Activated CD4-positive, alpha-beta T cell treated with anti-CD3 and anti-CD28 coated beads for 4 hours (primary cell): ENCODE measurements around the gene NRDC.

ENCODE experiments used
- DNase-seq, 2 donors: peaks; one replicate each; pipeline ENCODE4 v3.0.0-alpha.2; 2020

NRDC gene

GRCh38 chr1:51754666-51755065 is 123.9 kb downstream of the NRDC start:
- DNase-seq = no peak

DNA sequence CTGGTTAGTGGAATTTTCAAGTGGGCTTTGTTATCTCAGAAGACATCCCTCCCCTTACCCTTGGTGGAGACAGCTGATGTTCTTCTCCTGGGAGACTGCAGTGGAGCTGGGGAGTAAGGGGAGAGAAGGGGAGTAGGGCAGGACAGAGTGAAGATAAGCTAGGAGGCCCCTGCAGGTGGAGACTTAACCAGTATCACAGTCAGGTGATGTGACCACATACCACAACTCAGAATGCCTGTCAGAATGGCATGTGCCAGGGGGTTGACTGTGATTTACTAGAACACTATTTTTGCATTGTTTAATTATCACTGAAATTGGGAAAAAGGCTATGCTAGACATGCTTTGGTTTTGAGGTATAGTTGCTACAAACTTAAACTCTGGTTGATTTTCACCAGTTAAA is 124.6 kb downstream of the NRDC start:
- DNase-seq = no peak

- no peak for DNase-seq
These were observed 126.2 kb downstream of the NRDC start for GRCh38 chr1:51752073-51752948.

DNA sequence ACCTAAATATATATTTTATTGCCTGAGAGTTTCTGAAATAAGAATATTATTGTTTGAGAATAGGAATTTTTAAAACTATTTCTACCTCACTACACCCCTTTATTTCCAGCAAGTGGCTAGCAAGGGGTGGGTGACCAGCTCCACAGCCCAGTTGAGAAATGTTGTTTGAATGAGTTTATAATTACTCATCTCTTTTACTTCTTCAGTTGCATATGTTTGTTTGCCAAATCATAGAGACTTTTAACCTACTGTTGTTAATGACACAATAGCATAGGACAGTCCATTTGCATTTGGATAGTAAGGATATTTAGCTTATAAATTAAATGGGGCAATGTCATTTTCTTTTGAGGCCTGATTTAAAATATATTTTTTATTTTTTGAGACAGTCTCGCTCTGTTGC is 127.8 kb downstream of the NRDC start:
- no peak for DNase-seq

DNA sequence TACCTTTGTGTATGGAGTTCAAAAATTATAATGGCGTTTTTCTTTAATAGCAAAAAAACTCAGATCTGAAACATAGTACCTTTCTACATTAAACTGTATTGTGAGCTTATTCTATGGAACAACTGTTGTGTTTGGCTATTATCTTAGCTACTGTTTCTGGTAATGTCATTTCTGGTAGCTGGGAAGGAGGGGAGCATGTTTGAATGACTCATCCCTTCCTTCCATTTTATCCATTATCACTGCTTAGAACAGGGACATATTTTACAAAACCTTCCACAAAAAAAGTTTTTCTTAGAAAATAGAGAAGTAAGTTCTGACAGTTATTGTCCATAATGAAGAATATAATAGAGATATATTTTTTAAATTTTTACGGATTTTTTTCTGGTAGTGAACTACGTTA is 128.3 kb downstream of the NRDC start:
- DNase-seq = no peak

- no peak for DNase-seq
These were observed 129.4 kb downstream of the NRDC start for GRCh38 chr1:51749151-51749550.

- no peak for DNase-seq
These were observed 133.3 kb downstream of the NRDC start for GRCh38 chr1:51745304-51745570.

DNA sequence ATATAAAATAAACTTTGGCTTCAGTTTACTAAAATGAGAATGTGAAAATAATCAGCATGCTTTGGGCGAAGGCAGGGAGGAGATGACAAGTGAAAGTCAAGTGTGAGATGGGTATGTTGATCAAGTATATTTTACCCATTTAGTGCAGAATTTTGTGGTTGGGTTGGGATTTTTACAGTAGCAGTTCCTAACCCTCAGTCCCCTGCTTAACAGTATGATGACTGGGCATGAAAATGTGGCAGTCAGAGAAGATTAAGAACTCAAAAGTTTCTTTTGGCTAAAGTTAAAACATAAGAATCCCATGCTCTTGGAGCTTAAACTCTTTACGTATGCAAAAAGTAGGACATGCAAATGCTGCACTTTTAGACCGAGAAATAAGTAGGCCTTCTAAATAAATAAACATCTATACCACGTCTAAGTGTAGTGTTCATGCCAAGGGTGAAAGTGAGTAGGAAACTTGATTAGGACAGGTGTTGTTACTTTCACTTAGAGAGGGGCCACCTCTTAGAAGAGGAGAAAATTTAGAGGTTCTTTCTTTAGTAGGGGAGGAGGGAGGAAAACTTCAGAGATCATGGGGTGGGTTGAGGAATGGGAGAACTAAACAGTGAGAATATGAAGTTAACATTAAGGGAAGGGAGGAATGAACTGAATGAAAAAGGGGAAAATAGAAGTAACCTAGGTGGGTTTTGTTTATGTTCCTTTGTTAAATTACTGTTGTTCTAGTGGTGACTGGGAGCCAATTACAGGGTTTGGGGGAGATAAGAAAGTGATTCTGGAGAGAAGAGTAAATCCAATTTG is 133.8 kb downstream of the NRDC start:
- DNase-seq = no peak

GRCh38 chr1:51741121-51741681 is 137.3 kb downstream of the NRDC start:
- DNase-seq = no peak

DNA sequence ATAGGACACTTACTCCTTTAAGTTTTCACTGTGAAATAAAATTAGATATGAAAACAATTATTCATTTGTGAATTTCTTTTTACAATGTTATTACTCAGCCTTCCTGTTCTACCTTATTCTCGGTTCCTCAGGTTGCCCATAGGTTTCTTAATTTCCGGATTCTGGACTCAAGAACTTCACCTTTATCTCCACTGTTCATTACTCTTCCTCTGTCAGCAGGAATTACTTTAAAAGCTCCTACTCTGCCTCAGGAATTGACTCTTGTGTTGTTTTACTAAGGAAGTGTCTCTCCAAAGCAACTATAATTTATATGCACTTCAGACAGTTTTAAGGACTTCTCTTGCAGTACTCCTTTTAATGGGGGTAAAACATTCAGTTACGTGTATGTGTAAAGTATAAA is 137.9 kb downstream of the NRDC start:
- DNase-seq = no peak
